Neural progenitor cell (in vitro differentiated cells): ENCODE data around the gene CLDN9. TPM values are rescaled to one million over a fixed set of nuclear protein-coding genes. Genes with fewer than 3 reads are reported as not detected.

ENCODE experiments used
- DNase-seq: peaks from one replicate; pipeline ENCODE4 v3.0.0-alpha.2; 2016; ENCODE audit warnings: low spot score
- H2AFZ ChIP-seq: fragments of 200-600 bp; sonication (generic); replicated peaks from 2 replicates; pipeline ENCODE4 v1.6.1; 2016; ENCODE audit warnings: antibody characterized with exemption
- H3F3A ChIP-seq: fragments of 200-600 bp; sonication (generic); 2 replicates; pipeline ENCODE4 v1.6.1; 2016; ENCODE audit warnings: antibody characterized with exemption, low read depth
- H3K27ac ChIP-seq: fragments of 200-600 bp; sonication (generic); 2 replicates; pipeline ENCODE4 v1.5.1; 2016; ENCODE audit warnings: mild to moderate bottlenecking
- H3K27me3 ChIP-seq: fragments of 200-600 bp; sonication (generic); 2 replicates; pipeline ENCODE4 v1.6.1; 2016; ENCODE audit warnings: mild to moderate bottlenecking, moderate library complexity
- H3K36me3 ChIP-seq: fragments of 200-600 bp; sonication (generic); 2 replicates; pipeline ENCODE4 v1.5.1; 2016
- H3K4me1 ChIP-seq: fragments of 200-600 bp; sonication (generic); 2 replicates; pipeline ENCODE4 v1.6.1; 2016; ENCODE audit warnings: mixed run types
- H3K4me2 ChIP-seq: fragments of 200-600 bp; sonication (generic); 2 replicates; pipeline ENCODE4 v1.6.1; 2016
- H3K4me3 ChIP-seq: fragments of 200-600 bp; sonication (generic); 2 replicates; pipeline ENCODE4 v1.5.1; 2016
- H3K79me2 ChIP-seq: fragments of 200-600 bp; sonication (generic); 2 replicates; pipeline ENCODE4 v1.6.1; 2016; ENCODE audit warnings: low read depth
- H3K9ac ChIP-seq: fragments of 200-600 bp; sonication (generic); 2 replicates; pipeline ENCODE4 v1.6.1; 2016
- H3K9me3 ChIP-seq: fragments of 200-600 bp; sonication (generic); 2 replicates; pipeline ENCODE4 v1.5.1; 2016; ENCODE audit warnings: low read depth
- H4K20me1 ChIP-seq: fragments of 200-600 bp; sonication (generic); 2 replicates; pipeline ENCODE4 v1.6.1; 2016; ENCODE audit warnings: low read depth
- H3K27ac Mint-ChIP-seq: 3 replicates; pipeline ENCODE4 v1.8.0; 2021; ENCODE audit warnings: mixed read lengths
- H3K27me3 Mint-ChIP-seq: 2 replicates; pipeline ENCODE4 v1.8.0; 2022; ENCODE audit warnings: low read depth, mild to moderate bottlenecking, inconsistent platforms, moderate library complexity, mixed read lengths; ENCODE audit not compliant: insufficient read depth
- H3K36me3 Mint-ChIP-seq: 3 replicates; pipeline ENCODE4 v1.8.0; 2021; ENCODE audit warnings: mixed read lengths
- H3K4me1 Mint-ChIP-seq: 3 replicates; pipeline ENCODE4 v1.8.0; 2021; ENCODE audit warnings: mixed read lengths
- H3K4me3 Mint-ChIP-seq: 3 replicates; pipeline ENCODE4 v1.8.0; 2021; ENCODE audit warnings: mild to moderate bottlenecking, moderate library complexity, mixed read lengths
- H3K9me3 Mint-ChIP-seq: 3 replicates; pipeline ENCODE4 v1.8.0; 2020; ENCODE audit warnings: mixed read lengths
- CTCF ChIP-seq: fragments of 200-600 bp; sonication (generic); IDR thresholded peaks from 2 replicates; pipeline ENCODE4 v1.5.1; 2017; ENCODE audit warnings: antibody characterized with exemption, mild to moderate bottlenecking
- EZH2 ChIP-seq: fragments of 200-600 bp; sonication (generic); IDR thresholded peaks from 2 replicates; pipeline ENCODE4 v1.6.1; 2017; ENCODE audit warnings: antibody characterized with exemption, mild to moderate bottlenecking, moderate library complexity
- EZH2phosphoT487 ChIP-seq: fragments of 200-600 bp; sonication (generic); IDR thresholded peaks from 2 replicates; pipeline ENCODE4 v1.6.1; 2017; ENCODE audit warnings: antibody characterized with exemption
- total RNA-seq: library from RNA; depleted of rRNA; stranded (reverse); fragments of >200 nt; gene quantifications from 2 replicates; pipeline ENCODE4 v1.2.3, GENCODE V29; 2015; ENCODE audit warnings: low replicate concordance

CLDN9 gene
- total RNA-seq, 1 donor from 2014 or later, result not detected

DNA sequence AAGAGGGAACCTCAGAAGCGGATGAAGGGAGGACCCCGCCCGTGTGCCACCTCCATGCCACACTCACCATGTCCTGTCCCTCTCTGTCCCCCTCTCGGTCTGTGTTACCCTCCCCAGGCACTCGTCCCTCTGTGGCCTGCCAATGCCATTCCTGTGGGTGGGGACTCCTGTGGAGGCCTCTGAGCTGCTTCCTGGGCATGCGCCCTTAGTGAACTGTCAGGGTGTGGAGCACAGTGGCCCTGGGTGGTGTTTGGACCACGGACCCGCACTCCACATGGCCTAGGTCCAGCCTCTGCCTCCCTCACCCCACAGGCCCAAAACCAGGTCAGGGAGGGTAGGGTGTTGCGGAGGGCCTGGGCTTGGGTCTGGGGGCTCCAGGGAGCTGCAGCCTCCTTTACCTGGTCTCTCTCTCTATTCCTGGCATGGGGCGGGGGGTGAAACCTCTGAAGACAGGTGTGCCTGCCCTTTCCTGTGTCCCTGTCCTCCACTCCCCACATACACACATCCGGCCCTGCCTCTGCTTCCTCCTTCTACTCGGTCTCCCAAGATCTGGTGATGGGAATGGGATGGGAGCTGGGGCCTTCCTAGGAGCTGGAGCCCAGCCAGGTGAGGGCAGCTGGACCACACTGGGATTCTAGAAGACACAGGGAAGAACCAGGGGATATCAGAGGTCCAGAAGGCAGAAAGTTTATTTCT lies 21.0 kb upstream of the CLDN9 start:
- H4K20me1 ChIP-seq, result no peaks in the 10 kb centered on the region
- H3K36me3 ChIP-seq, result no peaks in the 10 kb centered on the region
- H2AFZ ChIP-seq, result no peak overlapping the region
- no peak overlapping the region for H3K4me2 ChIP-seq
- Mint-ChIP-seq H3K27ac (no peak overlapping the region), H3K27me3 (peaks cover 2% of the 10 kb centered on the region), H3K4me3 (no peak overlapping the region), H3K36me3 (no peaks in the 10 kb centered on the region), H3K9me3 (no peaks in the 10 kb centered on the region), H3K4me1 (no peaks in the 10 kb centered on the region)
- no peaks in the 10 kb centered on the region for H3K9me3 ChIP-seq
- no peaks in the 10 kb centered on the region for H3K79me2 ChIP-seq
- no peaks in the 10 kb centered on the region for H3K27me3 ChIP-seq
- H3F3A ChIP-seq, result no peaks in the 10 kb centered on the region
- H3K4me1 ChIP-seq, result peaks cover 4% of the 10 kb centered on the region
- H3K4me3 ChIP-seq, result no peak overlapping the region
- no peak overlapping the region for H3K27ac ChIP-seq
- no peak for DNase-seq
- H3K9ac ChIP-seq, result no peak overlapping the region
- TF ChIP-seq EZH2 (no peak), CTCF (no peak), EZH2phosphoT487 (no peak)

DNA sequence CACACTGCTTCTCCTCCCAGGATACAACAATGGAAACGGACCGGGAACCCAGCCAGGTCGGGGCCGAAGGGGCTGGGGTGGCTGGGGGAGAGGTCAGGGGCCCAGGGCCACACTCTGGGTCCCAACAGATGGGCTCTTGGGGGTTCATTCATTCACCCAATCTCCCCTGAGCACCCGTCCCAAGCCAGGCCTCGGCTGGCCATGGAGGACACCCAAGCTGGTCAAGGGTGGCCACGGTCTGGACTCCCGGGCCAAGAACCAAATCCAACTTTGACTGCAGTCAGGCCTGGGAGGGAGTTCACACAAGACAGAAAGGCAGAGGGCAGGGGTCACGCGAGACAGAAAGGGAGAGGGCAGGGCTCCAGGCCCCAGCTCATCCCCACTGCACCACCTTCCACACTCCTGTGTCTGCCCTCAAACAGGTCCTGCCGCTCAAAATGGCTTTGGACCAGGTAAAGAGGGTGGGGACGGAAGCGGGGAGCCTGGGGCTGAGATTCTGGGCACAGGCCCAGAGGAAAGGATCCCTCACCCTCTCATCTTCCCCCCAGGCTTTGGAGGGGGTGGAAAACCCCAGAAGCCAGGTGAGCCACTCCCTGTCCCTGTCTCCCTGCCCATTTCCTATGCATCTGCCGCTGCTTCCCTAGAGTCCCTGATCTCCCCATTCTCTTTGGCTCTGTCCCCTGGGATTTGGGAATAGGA lies 20.2 kb upstream of the CLDN9 start:
- no peak overlapping the region for H3K4me2 ChIP-seq
- H3K79me2 ChIP-seq, result no peaks in the 10 kb centered on the region
- H3F3A ChIP-seq, result no peaks in the 10 kb centered on the region
- H3K4me3 Mint-ChIP-seq, result no peak overlapping the region
- H3K9me3 ChIP-seq, result no peaks in the 10 kb centered on the region
- no peak overlapping the region for H2AFZ ChIP-seq
- DNase-seq, result no peak
- TF ChIP-seq EZH2, result no peak
- no peak for TF ChIP-seq EZH2phosphoT487
- TF ChIP-seq CTCF, result no peak
- H3K9ac ChIP-seq, result no peak overlapping the region
- no peaks in the 10 kb centered on the region for H4K20me1 ChIP-seq
- peaks cover 4% of the 10 kb centered on the region for H3K4me1 ChIP-seq
- no peak overlapping the region for H3K27ac Mint-ChIP-seq
- no peaks in the 10 kb centered on the region for H3K27me3 ChIP-seq
- H3K9me3 Mint-ChIP-seq, result no peaks in the 10 kb centered on the region
- H3K36me3 ChIP-seq, result no peaks in the 10 kb centered on the region
- H3K36me3 Mint-ChIP-seq, result no peaks in the 10 kb centered on the region
- H3K4me1 Mint-ChIP-seq, result no peaks in the 10 kb centered on the region
- no peak overlapping the region for H3K4me3 ChIP-seq
- peaks cover 2% of the 10 kb centered on the region for H3K27me3 Mint-ChIP-seq
- H3K27ac ChIP-seq, result no peak overlapping the region

GRCh38 chr16:2996298-2996697 lies 16.4 kb upstream of the CLDN9 start:
- Histone ChIP-seq H3K27me3 (no peaks in the 10 kb centered on the region), H3K9ac (no peak overlapping the region), H3K9me3 (no peaks in the 10 kb centered on the region), H3K27ac (no peak overlapping the region), H3F3A (no peaks in the 10 kb centered on the region), H3K4me2 (no peak overlapping the region), H3K4me3 (no peak overlapping the region), H3K36me3 (no peaks in the 10 kb centered on the region), H4K20me1 (no peaks in the 10 kb centered on the region), H3K4me1 (no peaks in the 10 kb centered on the region), H3K79me2 (no peaks in the 10 kb centered on the region), H2AFZ (no peak overlapping the region)
- no peaks in the 10 kb centered on the region for H3K36me3 Mint-ChIP-seq
- TF ChIP-seq EZH2 (no peak), EZH2phosphoT487 (no peak), CTCF (no peak)
- no peak overlapping the region for H3K4me3 Mint-ChIP-seq
- H3K27ac Mint-ChIP-seq, result no peak overlapping the region
- H3K9me3 Mint-ChIP-seq, result no peaks in the 10 kb centered on the region
- no peak for DNase-seq
- peaks cover 2% of the 10 kb centered on the region for H3K27me3 Mint-ChIP-seq
- H3K4me1 Mint-ChIP-seq, result no peaks in the 10 kb centered on the region
